Astrocyte of the spinal cord (primary cell): Measurements from ENCODE around the gene GALNTL6.
"Not testable (repeated sequence)": the region's sequence is repeated elsewhere in the genome, so short reads cannot be mapped to it uniquely, and the experiment has no call there.

Source experiments
- DNase-seq: peaks from one replicate; pipeline ENCODE4 v3.0.0; 2011; ENCODE audit warnings: low read depth, low spot score
- H3K4me3 ChIP-seq: 2 replicates; pipeline ENCODE4 v1.5.1; 2011; ENCODE audit warnings: low read depth, mild to moderate bottlenecking, low read length, moderate library complexity
- CTCF ChIP-seq: IDR thresholded peaks from 2 replicates; pipeline ENCODE4 v1.5.1; 2012; ENCODE audit warnings: low read depth, mild to moderate bottlenecking, low read length, inconsistent platforms
- in situ Hi-C: cut with HindIII; loops from 2 replicates; pipeline ENCODE4 v1.10.0; 2017; ENCODE audit warnings: low sequenced_read_pairs

The GALNTL6 gene

DNA sequence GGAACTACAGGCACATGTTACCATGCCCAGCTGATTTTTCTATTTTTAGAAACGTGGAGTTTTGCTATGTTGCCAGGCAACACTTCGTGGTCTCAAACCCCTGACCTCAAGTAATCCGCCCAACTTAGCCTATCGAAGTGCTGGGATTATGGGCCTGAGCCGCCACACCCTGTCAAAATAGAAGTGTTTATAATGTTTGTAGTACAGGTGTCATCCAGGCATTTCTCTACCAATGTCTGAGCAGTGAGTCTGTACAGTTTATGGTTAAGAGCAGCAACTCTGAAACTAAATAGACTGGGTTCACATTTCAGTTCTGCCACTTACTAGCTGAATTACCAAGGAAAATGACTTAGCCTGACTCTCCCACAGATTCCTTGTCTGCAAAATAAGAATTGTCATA, 895.0 kb downstream of the GALNTL6 start:
- H3K4me3 ChIP-seq = no peak overlapping the region
- DNase-seq = no peak
- in situ Hi-C loops = no loop called here
- no peak for TF ChIP-seq CTCF

GRCh38 chr4:172709376-172709775, 896.2 kb downstream of the GALNTL6 start:
- in situ Hi-C loops = no loop called here
- TF ChIP-seq CTCF = no peak
- DNase-seq = no peak
- H3K4me3 ChIP-seq = no peak overlapping the region

DNA sequence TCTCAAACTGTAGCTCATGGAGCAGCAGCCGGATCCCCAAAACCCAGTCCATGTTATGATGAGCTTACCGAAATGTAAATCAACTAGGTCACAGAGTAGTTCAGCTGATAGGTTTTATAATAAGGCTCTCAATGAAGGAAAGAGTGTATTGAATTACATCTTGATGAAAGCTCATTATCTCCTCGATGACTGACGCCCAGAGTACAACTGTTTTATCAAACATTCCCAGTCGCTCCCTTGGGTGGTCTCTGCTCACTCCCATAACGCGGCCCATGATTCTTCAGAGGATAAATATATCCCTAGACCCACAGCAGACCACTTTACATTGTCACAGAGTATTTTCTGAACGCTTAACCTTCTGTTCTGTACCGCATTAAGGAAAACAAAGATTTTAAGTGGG, 903.1 kb downstream of the GALNTL6 start:
- no peak overlapping the region for H3K4me3 ChIP-seq
- in situ Hi-C loops = no loop called here
- no peak for TF ChIP-seq CTCF
- no peak for DNase-seq

- H3K4me3 ChIP-seq = no peak overlapping the region
- DNase-seq = no peak
- no peak for TF ChIP-seq CTCF
- in situ Hi-C loops = no loop called here
These were observed 908.5 kb downstream of the GALNTL6 start for GRCh38 chr4:172721659-172722058.

DNA sequence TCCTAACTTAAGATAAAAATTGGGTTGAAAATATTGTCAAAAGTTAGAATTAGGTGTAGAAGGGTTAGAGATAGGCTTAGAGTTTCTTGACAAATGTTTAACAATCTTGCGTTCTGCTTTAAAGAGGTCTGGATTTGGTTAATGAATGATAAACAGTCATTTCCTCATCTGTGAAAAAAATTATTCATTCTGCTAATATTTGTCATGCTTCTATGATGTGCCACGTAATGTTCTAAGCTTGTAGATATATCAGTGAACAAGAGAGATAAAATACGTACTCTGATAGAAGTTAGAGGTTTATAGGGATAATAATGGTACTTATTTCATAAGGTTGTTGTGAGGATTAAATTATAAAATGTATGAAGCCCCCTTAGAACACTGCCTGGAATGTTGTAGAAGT, 912.4 kb downstream of the GALNTL6 start:
- in situ Hi-C loops = no loop called here
- no peak overlapping the region for H3K4me3 ChIP-seq
- no peak for DNase-seq
- TF ChIP-seq CTCF = no peak

GRCh38 chr4:172726001-172726423, 912.8 kb downstream of the GALNTL6 start:
- no peak overlapping the region for H3K4me3 ChIP-seq
- TF ChIP-seq CTCF = no peak
- no peak for DNase-seq
- in situ Hi-C loops = no loop called here

- TF ChIP-seq CTCF = no peak
- DNase-seq = no peak
- in situ Hi-C loops = no loop called here
- no peak overlapping the region for H3K4me3 ChIP-seq
These were observed 914.4 kb downstream of the GALNTL6 start for GRCh38 chr4:172727631-172728030.

DNA sequence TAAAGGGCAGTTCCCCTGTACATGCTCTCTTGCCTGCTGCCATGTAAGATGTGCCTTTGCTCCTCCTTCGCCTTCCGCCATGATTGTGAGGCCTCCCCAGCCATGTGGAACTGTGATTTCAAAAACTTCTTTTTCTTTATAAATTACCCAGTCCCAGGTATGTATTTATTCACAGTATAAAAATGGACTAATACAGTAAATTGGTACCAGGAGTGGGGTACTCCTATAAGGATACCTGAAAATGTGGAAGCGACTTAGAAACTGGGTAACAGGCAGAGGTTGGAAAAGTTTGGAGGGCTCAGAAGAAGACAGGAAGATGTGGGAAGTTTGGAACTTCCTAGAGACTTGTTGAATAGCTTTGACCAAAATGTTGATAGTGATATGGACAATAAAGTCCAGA, 920.4 kb downstream of the GALNTL6 start:
- in situ Hi-C loops, H3K4me3 ChIP-seq, DNase-seq: not testable (repeated sequence)
